ENCODE results near the gene NABP2.

Gene NABP2

DNA sequence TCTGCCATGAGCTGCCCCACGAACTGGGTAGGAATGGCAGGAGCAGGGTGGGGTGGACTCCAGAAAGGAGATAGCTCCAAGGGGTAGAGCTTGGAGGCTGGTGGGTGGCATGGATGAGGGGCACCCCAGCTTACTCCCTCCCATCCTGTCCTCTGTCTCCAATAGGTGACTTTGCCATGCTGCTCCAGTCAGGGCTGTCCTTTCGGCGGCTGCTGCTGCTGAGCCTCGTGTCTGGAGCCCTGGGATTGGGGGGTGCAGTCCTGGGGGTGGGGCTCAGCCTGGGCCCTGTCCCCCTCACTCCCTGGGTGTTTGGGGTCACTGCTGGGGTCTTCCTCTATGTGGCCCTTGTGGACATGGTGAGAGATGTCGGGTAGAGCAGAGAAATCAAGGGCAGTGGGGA lies 12.8 kb downstream of the NABP2 start:
- no peak for DNase-seq (ENCODE audit: low read depth)
- H3K4me3 ChIP-seq (ENCODE audit: low read depth, low read length), result no peak overlapping the region

DNA sequence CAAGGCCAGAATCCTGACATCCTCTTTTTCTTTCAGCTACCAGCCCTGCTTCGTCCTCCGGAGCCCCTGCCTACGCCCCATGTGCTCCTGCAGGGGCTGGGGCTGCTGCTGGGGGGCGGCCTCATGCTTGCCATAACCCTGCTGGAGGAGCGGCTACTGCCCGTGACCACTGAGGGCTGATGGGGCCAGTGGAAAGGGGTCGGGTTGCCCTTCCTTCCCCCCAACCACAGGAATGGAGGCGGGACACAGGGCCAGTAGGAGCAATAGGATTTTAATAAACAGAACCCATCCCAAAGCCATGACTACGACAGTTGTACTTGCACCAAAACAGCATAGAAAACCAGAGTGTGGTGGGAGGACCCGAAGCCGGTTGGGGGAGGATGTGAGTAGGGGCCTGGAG lies 13.4 kb downstream of the NABP2 start:
- H3K4me3 ChIP-seq (ENCODE audit: low read depth, low read length), result no peak overlapping the region
- no peak for DNase-seq (ENCODE audit: low read depth)

DNA sequence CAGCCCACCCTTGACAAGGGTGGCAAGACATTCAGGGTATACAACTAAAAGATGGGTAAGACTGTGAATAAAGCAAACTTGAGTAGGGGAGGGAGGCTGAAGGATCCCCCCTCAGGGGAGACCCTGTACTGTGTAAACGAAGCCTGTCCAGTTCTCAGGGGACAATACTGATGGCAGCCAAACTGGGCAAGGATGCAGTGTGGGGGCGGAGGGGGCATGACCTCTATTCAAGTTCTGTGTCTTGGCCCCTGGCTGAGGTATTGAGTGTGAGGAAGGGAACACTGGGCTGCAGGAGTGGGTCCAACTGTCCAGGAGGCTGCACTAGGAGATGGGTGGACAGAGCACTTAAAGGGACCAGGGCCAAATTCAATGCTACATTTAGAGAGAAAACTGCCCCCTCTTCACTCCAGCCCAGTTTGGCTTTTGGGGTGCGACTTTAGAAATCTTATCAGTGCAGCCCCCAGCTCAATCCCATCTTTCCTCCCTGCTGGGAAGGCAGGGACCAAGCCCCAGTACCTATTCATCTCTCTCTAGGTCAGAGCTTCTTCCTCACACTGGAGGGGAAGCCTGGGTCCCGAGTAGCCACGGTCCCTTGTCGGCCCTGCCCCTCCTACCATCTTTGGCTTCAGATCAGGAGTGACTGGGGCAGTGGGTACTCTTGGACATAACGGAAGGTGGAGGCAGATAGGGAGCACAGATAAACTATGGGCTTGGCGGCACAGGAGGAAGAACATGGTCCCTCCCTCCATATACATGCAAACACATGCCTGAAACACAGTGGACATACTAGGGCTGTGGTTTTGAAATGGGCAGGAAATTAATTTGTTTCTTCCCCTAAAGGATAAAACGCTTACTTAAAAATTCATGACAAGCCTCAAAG lies 17.5 kb downstream of the NABP2 start:
- H3K4me3 ChIP-seq (ENCODE audit: low read depth, low read length), result no peak overlapping the region
- no peak for DNase-seq (ENCODE audit: low read depth)

DNA sequence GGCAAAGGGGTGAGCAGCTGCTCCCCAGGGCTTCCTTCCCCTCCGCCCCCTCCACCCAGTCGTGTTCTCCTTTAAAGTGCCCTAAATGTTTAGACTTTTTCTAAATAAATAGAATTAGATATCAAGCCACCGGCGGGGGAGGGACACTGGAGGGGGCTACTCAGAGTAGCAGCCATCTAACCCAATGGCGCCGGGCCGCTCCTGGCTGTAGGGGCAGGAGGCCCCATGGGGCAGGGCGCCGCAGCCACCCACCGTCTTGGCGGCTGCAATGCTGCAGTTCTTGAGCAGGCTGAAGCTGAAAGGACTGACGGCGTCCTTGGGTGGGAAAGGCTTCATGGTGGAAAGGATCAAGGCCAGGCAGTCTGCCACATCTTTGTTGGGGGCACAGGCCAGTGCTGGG lies 18.8 kb downstream of the NABP2 start:
- DNase-seq (ENCODE audit: low read depth), result no peak
- no peak overlapping the region for H3K4me3 ChIP-seq (ENCODE audit: low read depth, low read length)

DNA sequence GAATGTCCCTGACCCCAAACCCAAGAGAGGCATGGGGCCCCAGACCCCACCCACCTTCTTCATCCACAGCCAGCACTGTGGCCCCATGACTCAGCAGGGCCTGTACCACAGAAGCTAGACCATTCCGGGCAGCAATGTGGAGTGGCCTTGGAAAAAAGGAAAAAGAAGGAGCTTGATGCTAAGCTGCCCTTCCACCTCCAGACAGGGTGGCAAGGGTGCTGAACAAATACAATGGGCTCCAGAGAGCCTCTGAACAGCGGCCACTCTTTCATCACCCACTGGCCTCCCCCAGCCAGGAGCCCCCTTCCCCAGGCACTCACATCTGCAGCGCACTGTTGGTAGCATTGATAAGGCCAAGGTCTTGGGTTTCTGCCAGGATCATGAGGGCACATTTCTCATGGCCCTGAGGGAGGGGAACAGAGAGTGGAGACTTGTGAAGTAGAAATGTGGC lies 19.6 kb downstream of the NABP2 start:
- H3K4me3 ChIP-seq (ENCODE audit: low read depth, low read length), result no peak overlapping the region
- no peak for DNase-seq (ENCODE audit: low read depth)

DNA sequence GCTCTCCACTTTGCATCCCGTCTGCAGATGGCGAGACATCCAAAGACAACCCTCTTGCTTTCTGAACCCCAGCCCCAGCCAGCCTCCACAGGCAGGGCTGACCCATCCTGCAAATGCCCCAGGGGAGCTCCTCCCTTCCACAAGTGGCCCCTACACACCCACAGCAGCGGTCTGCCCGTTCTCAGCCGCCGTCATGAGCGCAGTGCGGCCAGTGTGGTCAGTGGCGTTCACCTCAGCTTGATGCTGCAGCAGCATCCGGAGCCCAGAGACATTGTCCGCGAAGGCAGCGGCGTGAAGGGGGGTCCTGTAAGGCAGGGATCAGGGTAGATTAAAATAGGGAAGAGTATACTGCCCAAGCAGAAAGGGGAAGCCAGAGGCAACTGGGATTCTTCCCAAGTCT lies 20.4 kb downstream of the NABP2 start:
- DNase-seq (ENCODE audit: low read depth), result no peak
- H3K4me3 ChIP-seq (ENCODE audit: low read depth, low read length), result no peak overlapping the region

DNA sequence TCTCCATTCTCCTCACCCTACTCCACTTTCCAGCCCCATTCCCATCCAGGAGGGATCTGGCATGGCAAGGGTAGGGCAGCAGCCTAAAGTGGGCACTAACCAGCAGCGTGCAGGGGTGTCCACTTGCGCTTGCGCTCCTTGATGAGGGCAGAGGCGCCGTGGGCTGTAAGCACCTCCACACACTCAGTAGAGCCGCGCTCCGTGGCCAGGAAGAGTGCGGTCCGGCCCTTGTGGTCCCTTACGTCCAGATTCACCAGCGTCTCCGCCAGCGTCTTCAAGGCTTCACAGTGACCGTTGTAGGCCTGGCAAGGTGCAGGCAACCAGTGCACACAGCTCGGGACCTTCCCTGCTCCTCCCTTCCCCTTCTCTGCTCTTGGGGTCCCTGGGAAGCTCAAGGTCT lies 23.8 kb downstream of the NABP2 start:
- H3K4me3 ChIP-seq (ENCODE audit: low read depth, low read length), result no peak overlapping the region
- no peak for DNase-seq (ENCODE audit: low read depth)

DNA sequence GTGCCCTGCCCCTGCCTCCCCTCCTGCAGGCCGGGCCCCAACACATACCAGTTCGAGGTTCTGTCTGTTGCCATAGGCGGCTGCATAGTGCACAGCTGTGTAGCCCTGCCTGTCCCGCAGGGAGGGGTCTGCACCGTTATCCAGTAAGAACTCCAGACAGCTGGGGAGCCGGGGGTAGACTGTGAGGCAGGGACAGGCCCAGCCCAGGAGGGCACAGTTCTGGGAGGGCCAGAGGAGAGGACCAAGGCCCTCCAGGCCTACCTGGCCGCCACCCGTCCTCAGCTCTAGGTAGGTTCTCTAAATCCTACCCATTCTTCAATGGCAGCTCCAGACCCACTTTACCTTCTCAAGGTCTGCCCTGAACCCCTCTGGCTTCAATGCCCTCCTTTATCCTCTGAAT lies 24.6 kb downstream of the NABP2 start:
- no peak for DNase-seq (ENCODE audit: low read depth)
- no peak overlapping the region for H3K4me3 ChIP-seq (ENCODE audit: low read depth, low read length)

DNA sequence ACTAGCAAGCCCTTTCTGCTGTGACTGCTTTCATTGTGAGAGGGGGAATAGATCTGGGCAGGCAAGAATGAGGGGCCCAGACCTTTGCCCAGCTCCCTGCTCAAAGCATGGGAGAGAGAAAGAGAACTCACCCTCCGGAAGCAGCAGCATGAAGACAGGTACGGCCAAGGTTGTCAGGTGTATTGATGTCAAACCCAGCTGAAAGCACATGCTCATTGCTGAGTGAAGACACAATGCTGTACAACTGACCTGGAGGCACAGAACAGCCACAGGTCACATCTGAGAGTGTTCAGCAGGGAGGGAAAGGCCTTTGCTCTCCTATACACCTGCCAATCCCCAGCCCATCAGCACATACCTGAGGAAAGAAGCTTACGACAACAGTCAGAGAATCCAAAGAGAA lies 28.5 kb downstream of the NABP2 start:
- no peak overlapping the region for H3K4me3 ChIP-seq (ENCODE audit: low read depth, low read length)
- DNase-seq (ENCODE audit: low read depth), result no peak

DNA sequence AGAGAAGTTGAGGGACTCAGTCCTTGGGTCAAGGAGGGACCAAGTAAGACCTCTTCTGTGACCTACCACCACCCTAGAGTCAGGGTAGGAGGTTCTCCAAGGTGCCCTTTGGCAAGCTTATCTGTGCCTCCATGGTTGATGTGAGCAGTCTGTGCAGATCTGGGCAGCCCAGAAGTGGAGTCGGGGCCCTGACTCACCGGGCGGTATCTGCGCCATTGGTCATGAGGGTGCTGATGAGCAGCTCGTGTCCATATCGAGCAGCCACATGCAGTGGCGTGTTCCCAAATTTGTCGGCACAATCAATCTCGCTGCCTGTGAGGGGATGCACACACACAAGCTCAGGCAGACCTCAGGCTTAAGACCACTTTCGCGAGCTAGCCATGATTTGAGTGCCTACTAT lies 28.9 kb downstream of the NABP2 start:
- no peak overlapping the region for H3K4me3 ChIP-seq (ENCODE audit: low read depth, low read length)
- no peak for DNase-seq (ENCODE audit: low read depth)

DNA sequence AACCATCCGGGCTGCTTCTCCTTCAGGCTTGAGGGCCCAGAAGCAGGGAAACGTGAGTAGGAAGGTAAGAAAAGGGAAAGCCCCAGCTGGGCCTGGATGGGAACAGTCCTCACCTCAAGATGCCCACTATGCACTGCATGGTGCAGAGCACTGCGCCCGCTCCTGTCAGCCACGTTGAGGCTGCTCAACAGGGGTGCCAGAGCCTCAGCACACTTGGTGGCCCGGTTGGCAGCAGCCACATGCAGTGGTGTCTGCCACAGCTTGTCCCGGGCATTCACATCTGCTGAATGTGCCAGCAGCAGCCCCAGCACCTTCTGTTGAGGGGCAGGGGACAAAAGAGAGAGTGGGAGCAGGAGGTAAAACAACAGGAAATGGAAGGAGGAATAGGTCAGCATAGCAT lies 31.5 kb downstream of the NABP2 start:
- H3K4me3 ChIP-seq (ENCODE audit: low read depth, low read length), result no peak overlapping the region
- DNase-seq (ENCODE audit: low read depth), result no peak

DNA sequence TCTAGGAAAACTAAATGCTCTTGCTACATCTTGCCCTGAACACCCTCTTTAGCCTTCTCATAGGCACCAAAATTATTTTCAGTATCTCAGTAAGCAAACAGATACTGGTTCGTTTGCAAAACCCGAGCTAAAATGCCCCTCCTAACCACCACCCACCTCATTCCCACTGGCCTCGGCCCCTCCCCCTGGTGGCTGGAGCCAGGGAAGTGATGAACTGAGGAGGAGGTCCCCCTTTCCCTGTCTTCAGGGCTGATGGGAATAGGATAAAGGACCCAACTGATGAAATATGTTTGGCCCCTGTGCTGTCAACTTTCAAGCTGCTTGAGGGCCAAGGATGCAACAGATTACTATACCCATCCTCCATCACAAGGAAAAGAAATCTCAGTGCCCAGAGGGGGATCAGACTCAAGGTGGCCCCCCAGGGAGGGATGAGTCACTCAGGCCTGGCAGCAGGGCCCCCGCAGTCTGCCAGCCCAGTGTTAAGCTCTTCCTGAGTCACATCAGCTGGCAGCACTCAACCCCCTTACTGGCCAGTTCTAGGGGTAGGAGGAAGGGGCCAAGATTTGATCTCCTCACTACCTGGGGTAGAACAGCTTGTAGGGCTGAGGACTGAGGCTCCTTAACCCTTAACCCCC lies 32.3 kb downstream of the NABP2 start:
- H3K4me3 ChIP-seq (ENCODE audit: low read depth, low read length), result peak overlapping the region; percentile 80
- DNase-seq (ENCODE audit: low read depth), result no peak

DNA sequence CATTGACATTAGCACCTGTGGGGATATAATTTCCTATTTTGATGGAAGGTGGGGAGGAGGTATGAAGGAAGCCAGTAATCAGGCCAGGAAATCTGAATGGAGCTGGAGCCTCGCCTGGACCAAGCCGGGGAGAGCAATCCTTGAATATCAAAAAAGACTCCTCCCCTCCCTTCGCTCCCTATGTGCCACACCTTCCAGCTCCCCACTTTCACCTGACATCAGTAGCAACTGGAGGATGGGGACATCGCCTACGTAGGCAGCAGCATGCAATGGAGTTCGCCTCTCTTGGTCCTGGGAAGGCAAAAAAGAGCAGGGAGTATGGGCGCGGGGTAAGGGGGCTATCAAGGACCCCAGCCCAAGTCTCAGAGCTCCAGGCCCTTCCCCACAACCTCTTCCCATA lies 32.9 kb downstream of the NABP2 start:
- DNase-seq (ENCODE audit: low read depth), result no peak
- H3K4me3 ChIP-seq (ENCODE audit: low read depth, low read length), result peak overlapping the region; percentile 80

DNA sequence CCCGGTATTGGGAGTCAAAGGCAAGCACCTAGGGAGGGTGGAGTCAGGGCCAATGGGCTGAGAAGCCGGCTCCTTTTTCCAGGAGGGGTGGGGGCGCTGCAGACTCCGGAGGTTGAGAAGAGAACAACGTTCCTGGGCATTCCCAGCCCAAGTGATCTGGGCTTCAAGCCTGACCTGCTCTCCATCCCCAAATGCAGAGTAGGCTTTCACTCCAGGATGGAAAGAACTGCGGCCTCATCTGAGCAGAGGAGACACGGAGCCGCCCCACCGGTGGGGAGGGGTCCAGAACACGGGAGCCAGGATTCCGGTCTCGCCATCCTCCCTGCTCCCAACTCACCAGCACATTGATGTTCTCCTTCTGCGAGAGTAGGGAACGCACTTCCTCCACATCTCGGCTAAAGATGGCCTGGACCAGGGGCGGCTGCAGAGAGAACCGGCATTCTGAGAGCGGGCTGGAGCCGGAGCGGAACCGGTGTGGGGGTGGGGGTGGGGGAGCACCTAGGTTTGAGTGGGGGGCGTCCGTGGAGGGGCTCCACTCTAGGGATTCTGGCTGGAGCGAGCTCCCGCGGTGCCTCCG lies 33.4 kb downstream of the NABP2 start:
- no peak for DNase-seq (ENCODE audit: low read depth)
- H3K4me3 ChIP-seq (ENCODE audit: low read depth, low read length), result peak overlapping the region; percentile 80

DNA sequence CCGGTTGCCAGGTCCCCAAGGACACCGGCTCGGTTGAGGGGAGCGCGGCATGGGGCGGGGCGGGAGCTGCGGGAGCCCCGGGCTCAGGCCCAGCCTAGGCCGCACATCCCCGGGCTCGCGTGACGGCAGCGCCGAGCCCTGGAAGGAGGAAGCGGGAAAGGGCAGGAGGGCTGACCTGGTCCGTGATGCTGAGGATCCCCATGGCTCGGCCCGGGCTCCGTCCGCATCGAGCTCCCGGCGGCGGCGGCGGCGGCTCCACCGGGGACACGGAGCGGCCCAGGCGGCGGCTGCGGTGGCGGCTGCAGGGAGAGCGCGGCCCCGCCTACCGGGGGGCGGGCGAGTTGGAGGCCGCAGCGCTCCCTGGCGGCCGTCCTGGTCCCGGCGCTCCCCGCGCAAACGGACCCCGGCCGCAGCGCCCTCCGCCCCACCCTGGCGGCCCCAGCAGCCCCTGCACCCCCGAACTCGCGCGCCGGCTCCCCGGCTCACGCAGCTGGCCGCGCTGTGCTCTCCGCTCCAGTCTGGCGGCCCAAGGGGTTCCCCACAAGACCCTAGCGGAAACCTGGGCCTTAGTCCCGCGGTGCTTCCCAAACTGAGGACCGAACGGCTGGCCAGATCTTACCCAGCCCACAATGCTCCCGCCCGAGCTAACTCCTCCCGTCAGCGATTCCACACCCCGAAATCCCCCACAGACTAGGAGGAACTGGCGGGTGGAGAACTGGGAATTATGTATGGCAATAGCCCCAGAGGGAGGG lies 34.1 kb downstream of the NABP2 start, which contains the start of gene ANKRD52:
TSS of gene ANKRD52 (minus strand) at position 317 of the 752 bp plus-strand sequence. CDS start at position 202, 115 bp downstream.
- H3K4me3 ChIP-seq (ENCODE audit: low read depth, low read length), result peak within 1 kb of the TSS; percentile 80

DNA sequence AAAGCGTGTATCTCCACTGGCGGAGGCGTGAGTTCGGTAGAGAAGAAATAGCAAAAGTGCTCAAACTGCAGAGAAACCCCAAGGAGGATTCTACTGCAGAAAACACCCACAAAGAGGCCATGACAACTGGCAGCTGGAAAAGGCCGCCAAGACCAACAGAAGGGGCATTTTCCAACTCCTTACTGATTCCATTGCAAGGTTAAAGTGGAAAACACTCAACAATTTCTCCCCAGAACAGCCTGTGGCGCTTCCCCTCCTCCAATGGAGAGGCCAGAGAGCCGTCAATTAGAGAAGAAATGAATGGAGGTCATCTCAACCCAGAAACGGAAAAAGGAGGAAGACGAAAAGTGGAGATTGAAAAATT lies 34.7 kb downstream of the NABP2 start:
- DNase-seq (ENCODE audit: low read depth), result no peak
- peak overlapping the region; percentile 80 for H3K4me3 ChIP-seq (ENCODE audit: low read depth, low read length)

More for the DNA sequence above, 34.1 kb downstream of the NABP2 start, which contains the start of gene ANKRD52:
- no peak for DNase-seq (ENCODE audit: low read depth)

DNA sequence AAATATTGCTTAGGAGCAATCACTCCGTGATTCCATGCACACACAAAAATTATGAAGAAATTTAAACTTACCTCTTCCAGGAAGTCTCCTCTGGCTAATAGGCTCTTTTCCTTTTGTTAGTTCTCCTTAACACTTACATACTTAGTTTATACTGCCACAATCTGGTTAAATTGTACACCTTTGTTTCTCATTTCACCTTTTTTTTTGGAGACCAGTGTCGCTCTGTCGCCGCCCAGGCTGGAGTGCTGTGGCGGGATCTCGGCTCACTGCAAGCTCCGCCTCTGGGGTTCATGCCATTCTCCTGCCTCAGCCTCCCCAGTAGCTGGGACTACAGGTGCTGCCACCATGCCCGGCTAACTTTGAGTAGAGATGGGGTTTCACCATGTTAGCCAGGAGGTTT lies 36.2 kb downstream of the NABP2 start:
- DNase-seq (ENCODE audit: low read depth), result no peak
- no peak overlapping the region for H3K4me3 ChIP-seq (ENCODE audit: low read depth, low read length)

DNA sequence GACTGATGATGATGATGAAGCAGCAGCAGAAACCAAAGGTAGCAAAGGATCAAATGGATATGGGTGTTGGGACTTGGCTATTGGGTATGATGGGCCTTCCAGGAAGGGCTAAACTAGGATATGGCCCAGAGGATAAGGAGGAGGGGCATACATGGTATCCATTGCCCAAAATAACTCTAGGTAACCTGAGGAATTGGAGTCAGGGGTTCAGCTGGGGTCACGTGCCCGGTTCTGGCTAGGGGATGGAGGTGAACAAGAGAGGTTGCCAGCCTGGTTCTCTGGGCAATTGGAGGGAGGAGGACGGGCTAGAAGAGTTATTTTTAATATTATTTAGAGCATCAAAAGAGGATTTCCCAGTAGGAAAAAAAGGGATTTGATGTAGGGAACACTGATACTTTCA lies 36.8 kb downstream of the NABP2 start:
- no peak overlapping the region for H3K4me3 ChIP-seq (ENCODE audit: low read depth, low read length)
- no peak for DNase-seq (ENCODE audit: low read depth)

DNA sequence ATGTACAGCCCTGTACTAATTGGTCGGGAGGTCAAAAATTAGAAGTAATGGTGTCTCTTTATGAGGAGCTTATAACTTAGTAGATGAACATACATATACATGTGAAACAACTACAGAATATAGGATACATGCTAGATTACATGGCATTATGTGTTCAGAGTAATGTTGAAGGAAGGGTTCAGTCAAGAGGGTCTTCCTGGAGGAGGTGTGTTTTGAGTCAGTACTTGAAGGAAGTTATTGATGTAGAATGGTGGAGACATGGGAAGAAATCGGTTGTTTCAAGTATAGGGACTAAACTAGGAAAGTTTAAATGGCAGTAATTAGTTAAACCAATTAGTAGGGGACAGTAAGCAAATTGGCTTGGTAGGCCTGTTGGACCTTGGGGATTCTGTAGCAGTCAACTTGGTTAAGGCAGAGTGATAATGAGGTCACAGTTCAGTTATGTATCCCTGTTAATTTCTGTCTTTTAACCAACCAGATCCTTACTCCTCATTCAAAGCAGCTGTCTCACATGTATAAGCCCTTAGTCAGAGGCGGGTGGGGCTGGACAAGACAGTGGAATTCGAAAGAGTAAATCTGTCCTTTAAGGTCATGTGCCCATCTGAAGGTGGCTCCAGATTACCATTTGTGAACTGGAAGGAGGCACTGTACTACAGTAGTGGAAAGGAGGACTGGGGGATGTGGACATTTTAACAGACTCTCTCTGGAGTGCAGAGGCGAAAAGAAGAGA lies 37.5 kb downstream of the NABP2 start:
- DNase-seq (ENCODE audit: low read depth), result no peak

More for the DNA sequence above, 37.5 kb downstream of the NABP2 start:
- H3K4me3 ChIP-seq (ENCODE audit: low read depth, low read length), result no peak overlapping the region

Measured in skeletal muscle cell (primary cell).